Duodenal mucosa (tissue), 2 donors: ENCODE results near the gene SYK.

Experiments
- H3K27ac ChIP-seq: one replicate; pipeline ENCODE4 v1.7.0; 2013; ENCODE audit warnings: low read depth, low read length
- H3K27me3 ChIP-seq, 2 donors: one replicate each; pipeline ENCODE4 v1.7.0; 2013; ENCODE audit warnings: low read length in 2 of 2, control low read depth in 1 of 2; ENCODE audit not compliant: insufficient read depth in 2 of 2, control insufficient read depth in 1 of 2
- H3K36me3 ChIP-seq, 2 donors: one replicate each; pipeline ENCODE4 v1.7.0; 2013; ENCODE audit warnings: low read length in 2 of 2, control low read depth in 1 of 2; ENCODE audit not compliant: insufficient read depth in 2 of 2, control insufficient read depth in 1 of 2
- H3K4me1 ChIP-seq, 2 donors: one replicate each; pipeline ENCODE4 v1.7.0; 2013; ENCODE audit warnings: low read length in 2 of 2, control low read depth in 1 of 2; ENCODE audit not compliant: insufficient read depth in 2 of 2, control insufficient read depth in 1 of 2
- H3K4me3 ChIP-seq, 2 donors: one replicate each; pipeline ENCODE4 v1.7.0; 2013; ENCODE audit warnings: low read length in 2 of 2, low read depth in 1 of 2
- H3K9ac ChIP-seq, 2 donors: one replicate each; pipeline ENCODE4 v1.7.0; 2013; ENCODE audit warnings: low read length in 2 of 2, low read depth in 1 of 2
- H3K9me3 ChIP-seq, 2 donors: one replicate each; pipeline ENCODE4 v1.7.0; 2013; ENCODE audit warnings: low read length in 2 of 2, control low read depth in 1 of 2; ENCODE audit not compliant: control insufficient read depth in 1 of 2

The SYK gene

GRCh38 chr9:90842996-90843395 is 41.4 kb downstream of the SYK start:
- H3K27me3 ChIP-seq = no peaks in the 10 kb centered on the region
- H3K4me1 ChIP-seq = peaks cover 0 to 19% of the 10 kb centered on the region in 2 donors
- no peak overlapping the region for H3K27ac ChIP-seq
- H3K36me3 ChIP-seq = peaks cover 23 to 53% of the 10 kb centered on the region in 2 donors
- H3K9me3 ChIP-seq = no peaks in the 10 kb centered on the region
- H3K9ac ChIP-seq = no peak overlapping the region
- no peak overlapping the region for H3K4me3 ChIP-seq

- H3K36me3 ChIP-seq = peaks cover 25 to 58% of the 10 kb centered on the region in 2 donors
- H3K9me3 ChIP-seq = no peaks in the 10 kb centered on the region
- H3K27ac ChIP-seq = no peak overlapping the region
- H3K27me3 ChIP-seq = no peaks in the 10 kb centered on the region
- peaks cover 0 to 19% of the 10 kb centered on the region in 2 donors for H3K4me1 ChIP-seq
- H3K9ac ChIP-seq = no peak overlapping the region
- H3K4me3 ChIP-seq = no peak overlapping the region
Measured at GRCh38 chr9:90843525-90843924, 41.9 kb downstream of the SYK start.

GRCh38 chr9:90844326-90844725 is 42.7 kb downstream of the SYK start:
- Histone ChIP-seq H3K27me3 (no peaks in the 10 kb centered on the region), H3K9ac (no peak overlapping the region), H3K4me1 (peaks cover 0 to 19% of the 10 kb centered on the region in 2 donors), H3K4me3 (no peak overlapping the region), H3K36me3 (peaks cover 31 to 62% of the 10 kb centered on the region in 2 donors), H3K9me3 (no peaks in the 10 kb centered on the region), H3K27ac (no peak overlapping the region)

GRCh38 chr9:90846770-90847419 is 45.3 kb downstream of the SYK start:
- Histone ChIP-seq H3K4me3 (no peak overlapping the region), H3K36me3 (peaks cover 47 to 77% of the 10 kb centered on the region in 2 donors), H3K27ac (no peak overlapping the region), H3K27me3 (no peaks in the 10 kb centered on the region), H3K9me3 (no peaks in the 10 kb centered on the region), H3K9ac (no peak overlapping the region), H3K4me1 (peaks cover 0 to 12% of the 10 kb centered on the region in 2 donors)

GRCh38 chr9:90847971-90848370 is 46.4 kb downstream of the SYK start:
- peaks cover 56 to 81% of the 10 kb centered on the region in 2 donors for H3K36me3 ChIP-seq
- H3K9me3 ChIP-seq = no peaks in the 10 kb centered on the region
- H3K4me1 ChIP-seq = peaks cover 0 to 2% of the 10 kb centered on the region in 2 donors
- H3K27ac ChIP-seq = no peak overlapping the region
- H3K4me3 ChIP-seq = no peak overlapping the region
- no peak overlapping the region for H3K9ac ChIP-seq
- no peaks in the 10 kb centered on the region for H3K27me3 ChIP-seq

- Histone ChIP-seq H3K9ac (no peak overlapping the region), H3K27me3 (no peaks in the 10 kb centered on the region), H3K27ac (no peak overlapping the region), H3K36me3 (peaks cover 58 to 80% of the 10 kb centered on the region in 2 donors), H3K9me3 (no peaks in the 10 kb centered on the region), H3K4me1 (no peaks in the 10 kb centered on the region), H3K4me3 (no peak overlapping the region)
Measured at GRCh38 chr9:90848866-90849265, 47.2 kb downstream of the SYK start.

GRCh38 chr9:90851444-90851843 is 49.8 kb downstream of the SYK start:
- H3K4me3 ChIP-seq = no peak overlapping the region
- no peak overlapping the region for H3K9ac ChIP-seq
- no peaks in the 10 kb centered on the region for H3K4me1 ChIP-seq
- no peaks in the 10 kb centered on the region for H3K9me3 ChIP-seq
- H3K27ac ChIP-seq = no peak overlapping the region
- peaks cover 40 to 62% of the 10 kb centered on the region in 2 donors for H3K36me3 ChIP-seq
- no peaks in the 10 kb centered on the region for H3K27me3 ChIP-seq

GRCh38 chr9:90853945-90854344 is 52.3 kb downstream of the SYK start:
- no peaks in the 10 kb centered on the region for H3K4me1 ChIP-seq
- no peak overlapping the region for H3K9ac ChIP-seq
- H3K36me3 ChIP-seq = peaks cover 30 to 53% of the 10 kb centered on the region in 2 donors
- no peaks in the 10 kb centered on the region for H3K9me3 ChIP-seq
- no peak overlapping the region for H3K27ac ChIP-seq
- no peak overlapping the region for H3K4me3 ChIP-seq
- no peaks in the 10 kb centered on the region for H3K27me3 ChIP-seq

GRCh38 chr9:90854637-90855175 is 53.1 kb downstream of the SYK start:
- H3K27me3 ChIP-seq = no peaks in the 10 kb centered on the region
- no peaks in the 10 kb centered on the region for H3K4me1 ChIP-seq
- H3K4me3 ChIP-seq = no peak overlapping the region
- H3K9me3 ChIP-seq = no peaks in the 10 kb centered on the region
- peaks cover 24 to 47% of the 10 kb centered on the region in 2 donors for H3K36me3 ChIP-seq
- no peak overlapping the region for H3K27ac ChIP-seq
- no peak overlapping the region for H3K9ac ChIP-seq

GRCh38 chr9:90855208-90855902 is 53.7 kb downstream of the SYK start:
- Histone ChIP-seq H3K9ac (no peak overlapping the region), H3K9me3 (no peaks in the 10 kb centered on the region), H3K27me3 (no peaks in the 10 kb centered on the region), H3K36me3 (peaks cover 21 to 46% of the 10 kb centered on the region in 2 donors), H3K4me1 (no peaks in the 10 kb centered on the region), H3K27ac (no peak overlapping the region), H3K4me3 (no peak overlapping the region)
